HUDEP-2 (cell line): ENCODE results near the gene B4GALNT4.
"Not testable (repeated sequence)": the region's sequence is repeated elsewhere in the genome, so short reads cannot be mapped to it uniquely, and the experiment has no call there.

Experiments
- DNase-seq, 76 experiments: peaks; one replicate each; lab custom pipeline; 2025; ENCODE audit not compliant: unreplicated experiment in 76 of 76; lab: John Stamatoyannopoulos, UW

Gene B4GALNT4

DNA sequence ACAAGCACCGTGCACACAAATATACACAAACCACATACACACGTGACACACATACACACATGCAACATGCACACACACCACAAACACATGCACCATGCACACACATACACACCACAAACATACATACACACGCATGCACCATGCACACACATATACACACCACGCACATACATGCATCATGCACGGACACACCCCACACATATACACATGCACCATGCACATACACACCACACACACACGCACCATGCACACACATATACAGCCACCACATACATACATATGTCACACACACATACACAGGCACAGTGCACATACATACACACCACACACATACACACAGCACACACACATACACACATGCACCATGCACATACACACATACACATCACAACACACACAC, 12.7 kb upstream of the B4GALNT4 start:
- DNase-seq: no peak

DNA sequence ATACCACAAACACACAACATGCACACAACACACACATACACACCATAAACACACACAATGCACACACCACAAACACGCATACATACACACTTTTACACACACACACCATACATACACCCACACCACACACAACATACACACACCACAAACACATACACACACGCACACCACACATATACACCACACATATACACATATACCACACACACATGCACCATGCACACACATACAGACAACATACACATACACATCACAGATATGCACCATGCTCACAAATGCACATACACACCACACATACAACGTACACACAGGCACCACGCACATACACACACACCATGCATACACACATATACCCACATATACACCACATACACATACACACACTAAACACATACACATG, 11.7 kb upstream of the B4GALNT4 start:
- no peak for DNase-seq

DNA sequence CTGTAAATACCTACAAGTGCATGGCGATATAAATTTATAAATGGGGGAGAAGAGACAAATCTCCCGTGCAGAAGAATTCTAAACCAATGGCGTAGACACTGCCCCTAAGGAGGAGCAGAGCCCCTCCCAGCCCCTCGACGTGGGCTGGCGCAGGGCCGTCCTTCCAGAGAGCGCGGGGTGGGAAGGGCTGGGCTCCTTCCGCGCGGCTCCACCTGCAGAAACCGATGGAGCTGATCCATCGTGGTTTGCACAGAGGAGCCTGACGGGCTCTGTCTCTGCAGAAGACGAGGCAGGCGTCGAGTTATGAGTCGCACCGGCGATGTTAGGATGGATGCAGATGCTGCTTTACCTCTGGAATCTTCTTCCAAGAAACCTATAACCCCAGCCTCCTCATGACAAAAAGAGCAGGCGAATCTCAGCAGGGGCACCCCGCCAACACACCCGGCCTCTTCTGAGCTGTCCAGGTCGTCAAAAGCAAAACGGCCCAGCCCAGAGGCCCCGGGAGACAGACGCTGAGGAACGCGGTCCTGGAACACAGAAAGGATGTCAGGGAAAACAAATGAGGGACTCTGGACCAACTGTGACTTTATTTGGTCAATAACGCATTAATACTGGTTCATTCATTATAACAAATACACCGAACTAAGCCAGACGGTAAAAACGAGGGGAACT, 11.0 kb upstream of the B4GALNT4 start:
- DNase-seq: peak in 2 of 76 experiments; percentile 12

DNA sequence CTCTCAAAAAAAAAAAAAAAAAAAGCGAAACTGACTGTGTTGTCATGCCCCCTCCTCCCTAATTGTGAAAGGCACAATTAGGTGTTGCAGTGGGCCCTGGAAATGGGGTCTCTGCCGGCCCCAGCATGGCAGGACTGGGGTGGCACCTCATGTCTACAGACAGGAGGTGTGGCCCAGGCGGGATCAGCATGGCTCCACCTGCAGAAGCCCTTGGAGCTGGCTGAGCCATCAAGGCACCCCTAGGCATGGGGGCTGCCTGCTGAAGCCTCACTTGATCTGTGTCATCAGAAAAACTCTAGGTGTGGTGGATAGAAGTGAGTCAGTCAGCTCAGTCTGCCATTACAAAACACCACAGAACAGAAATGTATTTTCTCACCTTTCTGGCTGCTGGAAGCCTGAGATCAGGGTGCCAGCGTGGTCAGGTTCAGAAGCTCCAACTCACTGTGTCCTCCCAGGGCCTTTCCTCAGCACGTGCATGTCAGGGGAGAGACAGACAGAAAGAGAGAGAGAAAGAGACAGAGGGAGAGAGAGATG, 10.1 kb upstream of the B4GALNT4 start:
- DNase-seq: no peak

DNA sequence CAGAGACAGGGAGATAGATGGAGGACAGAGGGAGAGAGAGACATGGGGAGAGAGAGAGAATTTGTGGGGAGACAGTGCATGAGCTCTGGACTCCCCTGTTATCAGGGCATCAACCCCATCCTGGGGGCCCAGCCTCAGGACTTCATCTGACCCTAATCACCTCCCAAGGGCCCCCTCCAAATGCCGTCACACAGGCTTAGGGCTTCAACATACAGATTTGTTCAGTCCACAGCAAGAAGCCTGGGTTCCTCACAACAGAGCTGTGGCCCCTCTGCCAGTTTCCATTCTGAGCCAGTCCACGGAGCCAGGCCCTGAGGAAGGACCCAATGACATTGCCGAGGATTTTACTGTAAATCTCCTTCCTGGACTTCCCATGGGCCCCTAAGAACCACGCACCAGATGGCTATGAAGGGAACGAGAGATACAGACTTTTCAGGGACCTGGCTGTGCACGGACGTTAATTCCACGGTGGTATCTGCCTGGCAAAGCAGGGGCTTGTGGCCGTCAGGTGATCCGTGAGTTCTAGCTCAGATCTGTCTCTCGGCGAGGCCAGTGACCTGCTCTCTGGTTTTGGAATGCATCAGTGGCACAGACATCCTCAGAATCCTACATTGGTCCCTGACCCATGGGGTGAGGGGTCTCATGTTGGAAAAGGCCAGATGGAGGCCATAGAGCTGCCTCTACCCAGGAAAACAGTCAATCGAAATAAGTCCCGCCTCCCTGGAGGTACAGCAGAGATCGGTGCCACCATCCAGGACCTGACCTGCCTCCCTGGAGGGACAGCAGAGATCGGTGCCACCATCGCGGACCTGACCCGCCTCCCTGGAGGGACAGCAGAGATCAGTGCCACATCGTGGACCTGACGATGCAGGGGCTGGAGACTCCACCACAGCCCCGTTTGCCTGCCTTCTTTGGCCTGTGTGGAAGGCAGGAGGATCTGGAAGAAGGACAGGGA, 8.7 kb upstream of the B4GALNT4 start:
- no peak for DNase-seq

DNA sequence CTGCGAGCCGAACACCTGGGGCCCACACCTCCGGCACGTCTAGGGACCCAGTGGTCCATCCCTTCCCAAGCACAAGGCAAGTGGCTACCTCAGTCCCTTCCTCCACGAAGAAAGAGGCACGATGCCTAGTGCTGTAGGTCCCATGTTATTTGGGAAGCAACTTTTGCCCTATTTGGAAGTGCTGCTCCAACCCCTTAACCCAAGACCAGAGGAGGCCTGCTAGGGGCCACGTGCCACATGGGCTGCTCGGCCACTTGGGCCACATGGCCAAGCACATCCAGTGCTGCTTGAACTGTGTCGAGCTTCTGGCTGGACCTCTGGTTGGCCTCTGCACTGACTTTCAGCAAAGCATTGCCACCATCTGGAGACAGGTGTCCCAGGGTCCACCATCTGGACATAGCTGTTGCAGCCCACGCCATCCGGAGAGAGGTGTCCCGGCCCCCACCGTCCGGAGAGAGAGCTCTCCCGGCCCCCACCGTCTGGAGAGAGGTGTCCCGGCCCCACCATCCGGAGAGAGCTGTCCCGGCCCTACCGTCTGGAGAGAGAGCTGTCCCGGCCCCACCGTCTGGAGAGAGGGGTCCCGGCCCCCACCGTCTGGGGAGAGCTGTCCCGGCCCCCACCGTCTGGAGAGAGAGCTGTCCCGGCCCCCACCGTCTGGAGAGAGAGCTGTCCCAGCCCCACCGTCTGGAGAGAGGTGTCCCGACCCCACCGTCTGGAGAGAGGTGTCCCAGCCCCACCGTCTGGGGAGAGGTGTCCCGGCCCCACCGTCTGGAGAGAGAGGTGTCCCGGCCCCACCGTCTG, 6.5 kb upstream of the B4GALNT4 start:
- no peak for DNase-seq

DNA sequence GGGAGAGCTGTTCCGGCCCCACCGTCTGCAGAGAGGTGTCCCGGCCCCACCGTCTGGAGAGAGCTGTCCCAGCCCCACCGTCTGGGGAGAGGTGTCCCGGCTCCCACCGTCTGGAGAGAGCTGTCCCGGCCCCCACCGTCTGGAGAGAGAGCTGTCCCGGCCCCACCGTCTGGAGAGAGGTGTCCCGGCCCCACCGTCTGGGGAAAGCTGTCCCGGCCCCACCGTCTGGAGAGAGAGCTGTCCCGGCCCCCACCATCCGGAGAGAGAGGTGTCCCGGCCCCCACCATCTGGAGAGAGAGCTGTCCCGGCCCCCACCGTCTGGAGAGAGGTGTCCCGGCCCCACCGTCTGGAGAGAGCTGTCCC, 5.9 kb upstream of the B4GALNT4 start:
- not testable (repeated sequence) for DNase-seq

DNA sequence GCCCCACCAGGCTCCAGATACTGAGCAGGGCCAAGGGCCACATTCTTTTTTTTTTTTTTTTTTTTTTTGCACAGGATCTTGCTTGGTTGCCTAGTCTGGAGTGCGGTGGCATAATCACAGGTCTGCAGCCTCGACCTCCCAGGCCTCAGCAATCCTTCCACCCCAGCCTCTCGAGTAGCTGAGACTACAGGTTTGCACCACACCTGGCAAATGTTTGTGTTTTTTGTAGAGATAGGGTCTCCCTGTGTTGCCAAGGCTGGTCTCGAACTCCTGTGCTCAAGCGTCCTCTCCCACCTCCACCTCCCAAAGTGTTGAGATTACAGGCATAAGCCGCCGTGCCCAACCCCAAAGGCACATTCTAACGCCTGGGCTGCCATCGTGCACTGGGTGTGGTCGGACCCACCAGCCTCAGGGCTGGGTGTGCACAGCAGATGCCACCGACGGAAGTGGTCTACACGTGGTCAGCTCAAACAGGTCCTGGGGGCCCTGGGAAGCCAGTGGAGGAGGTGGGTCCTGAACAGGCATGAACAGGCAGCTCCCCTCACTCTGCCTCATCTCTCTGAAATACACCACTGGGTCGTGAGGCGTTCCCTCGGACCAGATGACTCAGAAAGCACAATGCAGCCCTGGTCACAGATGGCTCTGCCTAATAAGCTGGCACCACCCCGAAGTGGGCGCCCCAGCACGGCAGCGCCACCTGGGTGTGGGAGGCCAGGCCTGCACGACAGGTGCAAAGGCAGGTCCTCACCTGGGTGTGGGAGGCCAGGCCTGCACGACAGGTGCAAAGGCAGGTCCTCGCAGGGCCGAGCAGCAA, 5.1 kb upstream of the B4GALNT4 start:
- peak in 57 of 76 experiments; percentile 10 to 82 (median 44) for DNase-seq

DNA sequence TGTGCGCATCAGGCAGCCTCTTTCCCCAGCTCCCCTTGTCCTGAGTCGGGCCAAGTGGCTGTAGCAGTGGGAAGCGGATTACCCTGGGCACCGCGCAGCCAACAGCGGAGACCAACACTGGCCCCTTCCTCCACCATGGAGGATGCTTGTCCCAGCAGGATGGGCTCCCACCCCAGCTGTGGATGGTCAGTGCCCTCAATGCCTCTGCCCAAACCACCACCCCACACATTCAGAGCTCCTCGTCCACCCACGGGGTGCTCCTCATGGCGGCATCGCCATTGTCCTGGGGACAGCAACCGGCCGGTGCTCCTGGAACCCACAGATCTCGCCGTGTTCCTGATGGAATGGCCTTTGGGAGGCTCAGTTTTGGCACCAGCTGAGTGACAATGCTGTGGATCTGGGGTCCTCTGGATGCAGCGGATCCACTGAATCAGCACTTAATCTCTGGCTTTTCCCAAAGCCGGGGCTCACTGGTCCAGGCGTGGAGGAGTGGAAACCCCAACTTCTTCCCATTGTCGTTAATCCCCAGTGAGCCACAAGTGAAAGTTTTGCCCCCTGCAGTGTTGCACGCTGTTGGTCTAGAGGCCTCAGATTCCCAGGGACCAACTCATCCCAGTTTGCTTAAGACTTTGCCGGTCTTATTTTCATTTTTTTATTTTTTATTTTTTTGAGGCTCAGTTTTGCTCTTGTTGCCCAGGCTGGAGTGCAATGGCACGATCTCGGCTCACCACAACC, 4.1 kb upstream of the B4GALNT4 start:
- no peak for DNase-seq

DNA sequence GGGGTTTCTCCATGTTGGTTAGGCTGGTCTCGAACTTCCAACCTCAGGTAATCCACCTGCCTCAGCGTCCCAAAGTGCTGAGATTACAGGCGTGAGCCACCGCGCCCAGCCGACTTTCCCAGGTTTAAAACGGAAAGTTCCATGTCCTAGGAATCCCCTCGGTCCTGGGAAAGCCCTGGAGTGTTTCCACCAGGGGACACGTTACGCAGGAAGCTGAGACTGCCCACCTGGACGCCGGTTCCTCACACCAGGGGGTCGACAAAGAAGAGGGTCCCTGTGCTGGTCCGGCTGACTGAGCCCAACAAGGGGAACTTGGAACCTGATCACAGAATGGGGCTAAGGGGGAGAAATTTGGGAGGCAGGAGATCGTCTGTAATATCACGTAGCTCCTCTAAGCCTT, 3.5 kb upstream of the B4GALNT4 start:
- DNase-seq: no peak

DNA sequence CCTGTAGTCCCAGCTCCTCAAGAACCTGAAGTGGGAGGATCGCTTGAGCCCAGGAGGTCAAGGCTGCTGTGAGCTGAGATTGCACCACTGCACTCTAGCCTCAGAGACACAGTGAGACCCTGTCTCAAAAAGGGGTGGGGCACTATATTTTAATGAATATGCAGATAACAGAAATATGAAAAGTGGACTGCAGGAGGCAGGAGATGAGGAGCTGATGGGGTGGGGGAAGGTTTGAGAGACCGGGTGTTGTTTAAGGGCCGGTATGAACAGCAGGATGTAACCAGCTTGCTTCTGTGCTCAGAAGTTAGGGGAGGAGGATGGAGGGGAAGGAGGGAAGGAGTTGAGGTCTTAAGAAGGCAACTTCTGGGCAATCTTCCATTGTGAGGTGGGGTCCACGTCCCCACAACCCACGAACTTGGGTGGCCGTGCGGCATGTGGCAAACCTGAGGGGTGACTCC, 1.3 kb upstream of the B4GALNT4 start:
- no peak for DNase-seq

DNA sequence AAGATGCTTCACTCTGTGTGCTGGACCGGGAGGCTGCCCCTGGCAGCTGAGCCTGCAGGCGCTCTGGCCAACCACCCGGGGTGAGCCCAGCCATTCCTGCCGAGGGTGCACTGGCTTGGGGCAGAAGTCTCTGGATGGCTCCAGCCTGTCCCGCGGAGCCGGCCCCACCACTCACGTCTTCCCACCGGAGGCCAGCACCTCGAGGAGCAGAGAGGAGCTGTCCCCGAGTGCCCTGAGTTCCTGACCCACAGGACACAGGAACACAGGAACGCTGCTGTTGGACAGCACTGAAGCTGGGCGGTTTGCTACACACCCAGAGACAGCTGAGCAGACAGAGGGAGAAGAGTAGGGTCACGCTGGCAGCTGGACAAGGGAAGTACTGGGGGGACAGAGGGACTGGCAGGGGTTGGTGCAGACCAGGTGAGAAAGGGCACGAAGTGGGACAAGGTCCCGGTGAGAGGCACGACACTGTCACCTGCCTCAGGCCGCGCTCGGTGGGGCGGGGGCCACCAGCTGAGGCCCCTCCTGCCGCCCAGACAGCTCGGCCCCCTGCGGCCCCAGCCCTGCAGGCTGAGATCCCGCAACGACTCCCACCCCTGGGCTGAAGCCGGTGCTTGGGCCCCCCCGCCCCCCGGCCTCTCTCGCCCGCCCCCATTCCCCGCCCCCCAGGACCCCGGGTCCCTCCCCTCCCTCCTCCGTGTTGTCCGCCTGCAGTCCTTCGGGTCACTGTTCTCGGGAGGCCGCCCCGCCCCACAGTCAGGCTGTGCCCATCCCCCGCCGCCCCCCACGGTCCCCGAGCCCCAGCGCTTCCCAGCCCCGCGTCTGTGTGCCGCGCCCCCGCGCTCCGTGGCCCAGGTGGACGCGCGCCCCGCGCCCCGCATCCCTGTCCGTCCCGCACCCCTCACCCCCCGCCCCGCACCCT, 624 bp upstream of the B4GALNT4 start:
- no peak for DNase-seq

DNA sequence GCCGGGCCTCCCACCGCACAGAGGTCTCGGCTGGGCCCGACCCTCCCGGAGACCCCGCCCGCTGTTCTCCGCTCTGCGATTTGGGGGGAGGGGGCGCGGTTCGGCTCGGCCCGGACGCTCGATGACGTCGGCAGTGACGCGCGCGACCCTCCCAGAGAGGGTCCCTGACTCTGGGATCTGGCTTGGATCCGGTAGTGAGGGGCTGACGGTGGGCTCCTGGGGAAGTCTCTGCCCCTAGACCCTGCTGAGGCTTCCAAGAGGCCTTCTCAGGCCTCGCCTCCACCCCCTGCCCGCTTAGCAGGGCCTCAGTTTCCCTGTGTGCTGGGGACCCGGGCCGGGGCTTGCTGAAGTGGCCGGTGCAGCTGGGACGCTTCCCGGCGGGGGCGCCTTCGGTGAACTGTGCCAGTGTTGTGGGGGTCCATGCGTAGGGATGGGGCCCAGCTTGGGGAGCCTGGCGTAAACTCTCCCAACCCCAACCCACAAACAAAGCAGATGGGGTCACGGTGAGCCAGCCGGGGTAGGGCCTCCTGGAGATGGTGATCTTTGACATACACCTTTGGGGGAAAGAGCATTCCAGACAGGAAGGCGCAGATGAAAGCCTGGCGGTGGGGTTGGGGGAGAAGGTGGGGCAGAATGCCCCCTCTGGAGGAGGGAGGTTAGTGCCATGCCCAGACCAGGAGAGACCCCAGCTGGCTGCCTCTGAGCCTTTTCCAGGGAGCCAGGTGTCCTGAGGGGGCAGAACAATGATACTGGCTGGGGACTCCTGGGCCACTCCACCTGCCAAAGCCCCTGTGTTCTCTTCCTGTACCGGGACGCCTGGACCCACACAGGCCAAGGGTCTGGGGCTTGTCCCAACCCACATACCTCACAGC, 1.0 kb downstream of the B4GALNT4 start:
- no peak for DNase-seq

DNA sequence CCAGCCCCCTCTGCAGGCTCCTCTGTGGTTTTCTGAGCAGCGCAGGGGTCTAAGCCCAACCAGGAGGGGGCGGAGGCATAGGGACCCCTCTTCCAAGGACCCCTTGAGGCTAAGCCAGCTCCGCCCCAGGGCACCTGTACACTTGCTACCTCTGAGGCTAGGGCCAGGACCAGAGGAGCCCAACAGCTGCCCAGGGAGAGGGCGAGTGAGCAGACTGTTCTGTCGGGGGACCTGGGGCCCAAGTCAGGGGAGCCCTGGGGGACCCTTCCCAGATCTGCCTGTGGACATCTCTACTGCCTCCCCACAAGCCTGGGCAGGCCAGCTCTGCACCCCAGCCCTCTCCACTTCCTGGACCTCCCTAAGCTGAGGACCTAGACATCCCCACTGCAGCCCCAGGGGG, 1.8 kb downstream of the B4GALNT4 start:
- DNase-seq: no peak

DNA sequence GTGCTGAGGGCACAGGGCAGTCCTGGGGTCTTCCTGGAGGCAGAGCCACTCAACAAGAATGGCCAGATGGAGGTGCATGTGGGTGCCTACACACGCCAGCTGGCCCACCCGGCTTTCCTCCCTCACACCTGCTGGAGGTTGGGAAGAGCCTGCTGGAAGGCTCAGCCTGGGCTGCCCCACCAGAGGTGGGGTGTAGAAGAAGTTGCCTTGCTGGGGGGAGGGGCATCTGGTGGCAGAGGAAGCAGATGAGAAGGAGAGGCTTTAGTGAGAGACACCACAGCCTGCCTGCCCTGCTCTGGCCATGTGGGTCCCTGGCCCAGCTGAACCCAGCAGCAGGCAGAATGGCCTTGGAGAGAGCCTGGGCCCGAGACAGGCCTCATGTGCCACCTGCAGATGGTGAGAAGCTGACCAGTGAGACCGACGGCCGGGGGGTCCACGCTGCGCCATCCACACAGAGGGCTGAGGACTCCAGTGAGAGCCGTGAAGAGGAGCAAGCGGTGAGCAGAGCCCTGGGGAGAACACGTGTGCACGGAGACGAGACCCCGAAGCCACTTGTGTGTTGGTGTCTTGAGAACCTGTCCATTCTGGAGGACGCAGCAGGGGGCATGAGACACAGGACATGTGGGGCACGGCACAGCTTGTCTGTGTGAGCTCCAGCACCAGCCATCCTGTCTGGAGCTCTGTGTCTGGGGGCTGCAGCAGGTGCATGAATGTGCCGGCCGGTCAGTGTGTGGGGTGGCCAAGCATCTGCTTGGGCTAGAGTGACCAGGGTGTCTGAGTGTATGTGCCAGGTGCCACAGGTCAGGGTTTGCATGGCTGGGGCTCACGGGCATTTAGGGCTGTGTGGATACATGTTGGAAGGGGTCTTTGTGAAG, 2.7 kb downstream of the B4GALNT4 start:
- DNase-seq: no peak
